ENCODE results near the gene SFTPD.
A peak's percentile ranks its signal among the peaks of the same experiment; 100 is the strongest.
"Not testable (repeated sequence)": the region's sequence is repeated elsewhere in the genome, so short reads cannot be mapped to it uniquely, and the experiment has no call there.

The SFTPD gene

GRCh38 chr10:79923669-79924068 is 25.2 kb downstream of the SFTPD start:
- DNase-seq, result no peak

GRCh38 chr10:79923145-79923544 is 25.8 kb downstream of the SFTPD start:
- no peak for DNase-seq

DNA sequence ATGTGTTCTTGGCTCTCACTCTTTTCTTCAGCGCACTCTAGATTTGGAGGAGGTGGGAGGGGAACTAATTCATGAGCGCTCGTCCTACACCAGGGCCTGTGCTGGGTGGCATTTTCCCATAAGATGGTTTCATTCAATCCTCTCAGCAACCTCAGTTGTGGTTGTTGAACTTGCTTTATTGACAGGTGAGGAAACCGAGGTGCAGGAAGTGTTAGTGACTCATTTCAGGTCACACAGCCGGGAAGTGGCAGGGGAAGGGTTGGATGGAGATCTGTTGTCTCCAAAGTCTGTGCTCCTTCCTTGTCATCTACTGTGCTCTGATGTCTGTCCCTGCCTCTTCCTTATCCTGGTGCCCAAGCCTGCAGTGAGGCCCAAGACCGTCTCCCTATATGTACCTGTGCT is 26.9 kb downstream of the SFTPD start:
- DNase-seq, result not testable (repeated sequence)

DNA sequence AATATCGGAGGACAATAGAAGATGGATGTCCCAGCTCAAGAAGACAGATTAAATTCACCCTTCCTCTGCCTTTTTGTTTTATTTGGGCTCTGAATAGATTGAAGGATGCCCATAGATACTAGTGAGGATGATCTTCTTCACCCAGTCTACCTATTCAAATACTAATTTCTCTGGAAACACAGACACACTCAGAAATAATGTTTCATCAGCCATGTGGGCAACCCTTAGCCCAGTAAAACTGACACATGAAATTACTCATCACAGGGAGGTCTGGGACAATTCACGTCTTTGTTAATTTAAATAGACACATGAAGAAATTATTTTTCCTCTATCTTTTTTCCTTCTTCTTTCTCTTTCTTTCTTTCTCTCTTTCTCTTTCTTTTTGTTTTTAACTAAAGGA is 33.1 kb downstream of the SFTPD start:
- DNase-seq, result not testable (repeated sequence)

DNA sequence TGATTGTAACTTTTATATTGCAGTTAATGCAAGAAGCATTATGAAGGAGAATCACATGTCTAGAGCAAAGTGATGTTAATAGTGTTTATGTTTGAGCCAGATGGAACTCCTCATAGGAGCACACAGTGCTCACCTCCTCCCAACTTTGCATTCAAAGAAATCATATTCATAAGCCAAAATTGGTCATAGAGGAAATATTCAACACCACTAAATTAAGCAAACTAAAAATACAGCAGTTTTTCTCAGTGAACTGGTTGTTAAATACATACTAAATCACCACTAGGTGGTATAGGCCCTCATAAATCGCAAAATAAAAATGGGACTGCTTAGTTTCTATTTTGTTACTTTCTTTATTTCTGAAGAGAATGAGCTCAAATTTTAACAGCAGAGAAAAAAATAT is 34.4 kb downstream of the SFTPD start:
- not testable (repeated sequence) for DNase-seq

DNA sequence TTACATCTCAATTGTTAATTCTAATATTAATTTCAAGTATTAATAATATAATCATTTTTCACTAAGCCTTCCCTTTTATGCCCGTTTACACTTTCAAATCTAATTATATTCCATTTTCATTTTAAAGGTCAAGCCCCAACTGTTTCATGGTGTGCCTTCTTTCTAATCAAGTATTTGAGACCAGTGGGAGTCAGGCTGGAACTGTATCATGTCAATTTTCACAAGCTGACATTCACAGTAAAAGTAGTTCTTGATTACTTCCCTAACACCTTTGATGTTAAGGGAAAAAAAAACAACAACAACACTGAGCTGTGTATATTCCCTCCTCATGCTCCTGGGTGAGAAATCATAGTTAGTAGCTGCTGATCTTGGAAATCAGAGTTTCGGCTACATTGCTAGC is 38.1 kb downstream of the SFTPD start:
- DNase-seq, result no peak

DNA sequence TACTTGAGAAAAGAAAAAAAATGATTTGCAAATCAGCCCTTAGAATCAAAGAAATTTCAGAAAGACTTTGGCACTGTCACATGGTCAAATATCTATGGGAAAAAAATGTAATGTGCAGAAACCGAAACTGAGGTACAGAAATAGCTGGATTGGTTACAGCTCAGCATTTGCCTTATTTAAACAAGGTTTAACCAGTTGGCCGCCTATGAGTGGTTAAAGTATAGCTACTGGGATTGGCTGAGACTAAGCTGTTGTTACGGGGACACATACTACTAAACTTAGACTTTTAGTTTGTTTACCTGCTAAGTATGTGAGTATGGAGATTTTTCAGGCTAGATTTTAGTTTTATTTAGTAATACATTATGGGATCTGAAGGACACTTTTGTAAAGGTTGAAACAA is 38.6 kb downstream of the SFTPD start:
- DNase-seq, result no peak

- peak in 1 of 2 experiments; percentile 22 for DNase-seq
Measured at GRCh38 chr10:79905322-79906314, 43.3 kb downstream of the SFTPD start.

DNA sequence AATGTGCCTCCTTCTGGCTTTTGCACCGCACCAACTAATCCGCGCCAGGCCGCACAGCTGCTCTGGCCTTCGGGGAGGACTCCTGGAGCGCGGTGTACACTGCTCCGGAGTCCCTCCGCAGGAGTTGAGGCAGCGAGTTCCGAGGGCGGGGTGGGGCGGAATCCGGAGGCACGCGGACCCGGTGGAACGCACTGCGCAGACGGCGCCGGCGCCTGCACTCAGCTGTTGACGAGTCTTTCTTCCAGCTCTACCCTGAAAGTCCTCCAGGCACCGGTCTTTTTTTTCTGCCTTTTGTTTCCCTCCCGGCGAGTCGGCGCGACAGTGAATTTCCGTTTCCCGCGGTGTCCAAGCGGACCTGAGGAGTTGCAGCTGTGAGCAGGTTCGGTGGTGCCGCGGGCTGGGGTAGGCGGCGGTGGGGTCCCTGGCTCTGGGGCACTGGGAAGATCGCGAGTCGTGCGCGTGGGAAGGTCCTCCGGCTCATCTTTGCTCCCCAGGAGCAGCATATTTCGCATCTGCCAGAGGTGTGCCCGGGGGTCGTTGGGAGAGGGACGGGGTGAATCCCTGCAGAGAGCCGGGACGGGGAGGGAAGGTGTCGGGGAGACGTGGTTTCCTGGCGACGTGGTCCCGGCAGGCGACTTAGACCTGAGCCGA is 44.1 kb downstream of the SFTPD start:
- peak; percentile 55 to 65 for DNase-seq

DNA sequence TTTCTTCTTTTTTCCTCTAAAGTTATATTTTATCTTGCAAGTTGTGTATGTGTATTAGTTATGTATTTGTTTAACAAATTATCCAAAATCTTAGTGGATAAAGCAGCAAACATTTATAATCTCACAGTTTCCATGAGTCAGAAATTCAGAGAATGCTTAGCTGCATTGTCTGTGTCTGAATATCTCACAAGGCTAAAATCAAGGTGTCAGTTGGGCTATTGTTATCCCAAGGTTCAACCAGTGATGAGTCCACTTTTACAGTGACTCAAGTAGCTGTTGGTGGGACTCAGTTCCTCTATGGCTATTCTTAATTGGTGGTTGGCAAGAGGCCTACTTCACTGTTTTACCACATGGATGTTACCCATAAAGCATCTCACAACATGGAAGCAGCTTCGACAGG is 47.3 kb downstream of the SFTPD start:
- not testable (repeated sequence) for DNase-seq

- DNase-seq, result no peak
Measured at GRCh38 chr10:79898597-79899325, 50.1 kb downstream of the SFTPD start.

DNA sequence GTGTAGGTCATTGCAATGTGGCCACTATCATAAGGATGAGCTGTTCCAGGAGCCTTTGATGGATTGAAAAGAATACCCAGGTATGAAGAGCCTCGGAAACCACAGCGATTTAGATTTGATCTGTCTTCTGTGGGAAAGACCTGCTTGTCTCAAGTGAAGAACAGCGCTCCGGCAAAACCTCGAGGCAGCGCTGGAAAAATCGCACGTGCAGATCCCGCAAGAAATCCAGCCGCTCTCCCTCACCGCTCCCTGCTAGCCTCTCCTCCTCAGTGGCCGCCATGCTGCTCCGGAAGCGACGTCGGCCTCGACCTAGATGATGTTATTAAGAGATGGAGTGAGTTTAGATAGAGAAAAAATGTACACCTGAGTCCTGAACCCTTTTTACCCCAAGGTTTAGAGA is 56.0 kb downstream of the SFTPD start:
- not testable (repeated sequence) for DNase-seq

DNA sequence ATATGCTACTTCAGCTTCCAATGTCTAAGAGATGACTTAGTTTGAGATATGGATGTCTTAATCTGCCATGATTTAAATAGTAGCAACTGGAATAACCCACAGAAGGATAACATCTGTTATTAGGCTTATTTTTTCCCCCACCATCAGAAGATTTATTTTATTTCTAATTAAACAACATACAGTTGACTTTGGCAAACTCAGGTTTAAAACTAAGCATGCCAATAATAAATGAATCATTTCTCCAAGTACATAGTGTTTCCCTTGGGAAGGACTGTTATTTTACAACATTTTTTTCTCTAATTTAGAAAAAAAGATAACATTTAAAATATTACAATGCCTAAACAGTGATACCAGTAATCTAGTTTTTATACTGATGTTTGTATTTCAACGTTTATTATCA is 58.4 kb downstream of the SFTPD start:
- no peak for DNase-seq

- DNase-seq, result peak in 1 of 2 experiments; percentile 6
Measured at GRCh38 chr10:79888984-79889383, 59.9 kb downstream of the SFTPD start.

Data from activated CD4-positive, alpha-beta T cell treated with anti-CD3 and anti-CD28 coated beads, Interleukin-2, amount 50 U/mL, for 48 hours (primary cell).